Endothelial cell of umbilical vein (primary cell): ENCODE data around the gene RAPGEF4.

Experiments used
- EZH2 ChIP-seq: IDR thresholded peaks from 2 replicates; pipeline ENCODE4 v1.6.1; 2012; ENCODE audit warnings: borderline replicate concordance, low read depth, mild to moderate bottlenecking, moderate library complexity, low read length, inconsistent platforms; ENCODE audit not compliant: severe bottlenecking
- GATA2 ChIP-seq: IDR thresholded peaks from 2 replicates; pipeline ENCODE4 v1.7.0; 2011; ENCODE audit warnings: low read depth, mild to moderate bottlenecking, moderate library complexity, mixed read lengths, low read length; ENCODE audit not compliant: insufficient read length, insufficient read depth
- JUN ChIP-seq: IDR thresholded peaks from 2 replicates; pipeline ENCODE4 v1.6.1; 2011; ENCODE audit warnings: borderline replicate concordance, low read depth; ENCODE audit not compliant: insufficient read length, insufficient read depth
- POLR2A ChIP-seq: IDR thresholded peaks from 2 replicates; pipeline ENCODE4 v1.6.1; 2012; ENCODE audit warnings: low read depth, mild to moderate bottlenecking, control low read depth, low read length
- POLR2AphosphoS5 ChIP-seq: IDR thresholded peaks from 2 replicates; pipeline ENCODE4 v1.6.1; 2012; ENCODE audit warnings: low read depth, mild to moderate bottlenecking, control low read depth, low read length, moderate library complexity; ENCODE audit not compliant: insufficient read depth
- TF ChIP-seq, protein P1 (sequence below), 2 donors: IDR thresholded peaks; 1 replicate in 1 of 2; 2 replicates in 1 of 2; pipeline ENCODE4 v1.5.1; 2011; ENCODE audit warnings: low read length in 2 of 2, mild to moderate bottlenecking in 2 of 2, moderate library complexity in 2 of 2, control low read depth in 1 of 2, inconsistent platforms in 1 of 2, low read depth in 1 of 2; ENCODE audit not compliant: insufficient read depth in 1 of 2; ENCODE audit errors: extremely low read depth in 1 of 2
- TF ChIP-seq, protein P2 (sequence below): IDR thresholded peaks from 2 replicates; pipeline ENCODE4 v1.6.1; 2011; ENCODE audit not compliant: insufficient read depth, insufficient read length

DNA sequence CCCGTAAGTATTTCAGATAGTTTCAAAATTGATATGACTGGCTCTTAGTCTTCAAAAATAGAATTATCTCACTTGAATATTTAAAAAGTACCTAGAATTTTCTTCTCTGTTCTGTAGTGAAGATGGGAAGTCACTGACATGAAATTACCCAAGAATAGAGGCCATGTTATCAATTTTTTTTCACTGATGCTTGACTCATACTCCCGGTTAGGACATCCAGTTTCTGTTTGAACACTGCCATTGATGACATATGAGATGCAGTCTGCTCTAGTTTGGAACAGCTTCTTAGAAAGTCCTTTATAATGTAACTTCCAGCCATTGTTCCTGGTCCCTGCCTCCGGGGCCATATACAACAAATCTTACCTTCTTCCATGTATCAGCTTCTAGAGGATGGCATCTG is 366.0 kb downstream of the RAPGEF4 start:
- TF ChIP-seq, protein P1, sequence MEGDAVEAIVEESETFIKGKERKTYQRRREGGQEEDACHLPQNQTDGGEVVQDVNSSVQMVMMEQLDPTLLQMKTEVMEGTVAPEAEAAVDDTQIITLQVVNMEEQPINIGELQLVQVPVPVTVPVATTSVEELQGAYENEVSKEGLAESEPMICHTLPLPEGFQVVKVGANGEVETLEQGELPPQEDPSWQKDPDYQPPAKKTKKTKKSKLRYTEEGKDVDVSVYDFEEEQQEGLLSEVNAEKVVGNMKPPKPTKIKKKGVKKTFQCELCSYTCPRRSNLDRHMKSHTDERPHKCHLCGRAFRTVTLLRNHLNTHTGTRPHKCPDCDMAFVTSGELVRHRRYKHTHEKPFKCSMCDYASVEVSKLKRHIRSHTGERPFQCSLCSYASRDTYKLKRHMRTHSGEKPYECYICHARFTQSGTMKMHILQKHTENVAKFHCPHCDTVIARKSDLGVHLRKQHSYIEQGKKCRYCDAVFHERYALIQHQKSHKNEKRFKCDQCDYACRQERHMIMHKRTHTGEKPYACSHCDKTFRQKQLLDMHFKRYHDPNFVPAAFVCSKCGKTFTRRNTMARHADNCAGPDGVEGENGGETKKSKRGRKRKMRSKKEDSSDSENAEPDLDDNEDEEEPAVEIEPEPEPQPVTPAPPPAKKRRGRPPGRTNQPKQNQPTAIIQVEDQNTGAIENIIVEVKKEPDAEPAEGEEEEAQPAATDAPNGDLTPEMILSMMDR (IDR thresholded peaks at IDR 0.05; ENCODE audit: extremely low read depth in 1 of 2, insufficient read depth in 1 of 2, low read depth in 1 of 2, low read length in 2 of 2), result no peak
- TF ChIP-seq POLR2A (no peak), JUN (no peak), POLR2AphosphoS5 (no peak), GATA2 (no peak), EZH2 (no peak)
- TF ChIP-seq, protein P2, sequence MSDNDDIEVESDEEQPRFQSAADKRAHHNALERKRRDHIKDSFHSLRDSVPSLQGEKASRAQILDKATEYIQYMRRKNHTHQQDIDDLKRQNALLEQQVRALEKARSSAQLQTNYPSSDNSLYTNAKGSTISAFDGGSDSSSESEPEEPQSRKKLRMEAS, result no peak
